Body of pancreas (tissue), 4 donors: ENCODE results near the gene ETFDH.

Experiments used
- POLR2A ChIP-seq, 3 donors: fragments of 450-650 bp; IDR thresholded peaks; one replicate each; pipeline ENCODE4 v1.6.1; 2016; ENCODE audit warnings: antibody characterized with exemption in 3 of 3, mild to moderate bottlenecking in 2 of 3
- TF ChIP-seq, protein P1 (sequence below), 7 experiments: fragments of 450-650 bp in 4 of 7; fragments of 200-600 bp in 3 of 7; sonication (generic) in 3 of 7; IDR thresholded peaks; one replicate each; pipeline ENCODE4 v1.5.1; 2016 to 2019; ENCODE audit warnings: antibody characterized with exemption in 7 of 7

GRCh38 chr4:158728236-158728635, 56.1 kb downstream of the ETFDH start:
- TF ChIP-seq, protein P1, sequence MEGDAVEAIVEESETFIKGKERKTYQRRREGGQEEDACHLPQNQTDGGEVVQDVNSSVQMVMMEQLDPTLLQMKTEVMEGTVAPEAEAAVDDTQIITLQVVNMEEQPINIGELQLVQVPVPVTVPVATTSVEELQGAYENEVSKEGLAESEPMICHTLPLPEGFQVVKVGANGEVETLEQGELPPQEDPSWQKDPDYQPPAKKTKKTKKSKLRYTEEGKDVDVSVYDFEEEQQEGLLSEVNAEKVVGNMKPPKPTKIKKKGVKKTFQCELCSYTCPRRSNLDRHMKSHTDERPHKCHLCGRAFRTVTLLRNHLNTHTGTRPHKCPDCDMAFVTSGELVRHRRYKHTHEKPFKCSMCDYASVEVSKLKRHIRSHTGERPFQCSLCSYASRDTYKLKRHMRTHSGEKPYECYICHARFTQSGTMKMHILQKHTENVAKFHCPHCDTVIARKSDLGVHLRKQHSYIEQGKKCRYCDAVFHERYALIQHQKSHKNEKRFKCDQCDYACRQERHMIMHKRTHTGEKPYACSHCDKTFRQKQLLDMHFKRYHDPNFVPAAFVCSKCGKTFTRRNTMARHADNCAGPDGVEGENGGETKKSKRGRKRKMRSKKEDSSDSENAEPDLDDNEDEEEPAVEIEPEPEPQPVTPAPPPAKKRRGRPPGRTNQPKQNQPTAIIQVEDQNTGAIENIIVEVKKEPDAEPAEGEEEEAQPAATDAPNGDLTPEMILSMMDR (IDR thresholded peaks at IDR 0.05) = no peak
- TF ChIP-seq POLR2A (IDR thresholded peaks at IDR 0.05) = no peak
